Measurements from ENCODE around the gene TUBA8.
"Not testable (repeated sequence)": the region's sequence is repeated elsewhere in the genome, so short reads cannot be mapped to it uniquely, and the experiment has no call there.

DNA sequence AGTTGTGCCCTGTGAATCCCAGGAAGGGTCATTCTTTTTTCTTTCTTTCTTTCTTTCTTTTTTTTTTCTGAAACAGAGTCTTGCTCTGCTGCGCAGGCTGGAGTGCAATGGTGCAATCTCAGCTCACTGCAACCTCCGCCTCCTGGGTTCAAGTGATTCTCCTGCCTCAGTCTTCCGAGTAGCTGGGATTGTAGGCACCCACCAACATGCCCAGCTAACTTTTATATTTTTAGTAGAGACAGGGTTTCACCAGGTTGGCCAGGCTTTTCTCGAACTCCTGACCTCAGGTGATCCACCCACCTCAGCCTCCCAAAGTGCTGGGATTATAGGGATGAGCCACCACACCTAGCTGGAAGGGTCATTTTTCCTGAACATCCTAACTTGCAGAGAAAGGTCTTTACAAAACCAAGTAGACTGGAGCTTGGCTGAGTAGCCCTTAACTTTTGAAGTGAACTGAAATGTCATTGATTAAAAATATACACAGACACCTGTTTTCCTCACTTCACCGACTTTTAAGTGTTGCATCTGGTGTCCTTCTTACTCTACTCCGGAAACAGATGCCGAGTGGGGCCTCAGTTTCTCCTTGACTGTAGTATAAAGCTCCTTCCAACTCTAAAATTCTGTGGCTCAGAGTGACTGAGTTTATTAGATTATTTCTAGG, 39.2 kb upstream of the TUBA8 start:
- not testable (repeated sequence) for TF ChIP-seq CTCF (conservative IDR thresholded peaks at IDR 0.05 in 1 of 2, IDR thresholded peaks at IDR 0.05 in 1 of 2; ENCODE audit: low read depth in 1 of 2, low read length in 2 of 2); EZH2 (IDR thresholded peaks at IDR 0.05; ENCODE audit: low read length, missing control alignments)

Measured in fibroblast of lung (primary cell).